OCI-M2 (cell line): ENCODE data around the gene IFNGR2.
"Not testable (repeated sequence)": the region's sequence is repeated elsewhere in the genome, so short reads cannot be mapped to it uniquely, and the experiment has no call there.

Experiments used
- DNase-seq: peaks from one replicate; lab custom pipeline; 2025; ENCODE audit not compliant: unreplicated experiment; lab: John Stamatoyannopoulos, UW

IFNGR2 gene

DNA sequence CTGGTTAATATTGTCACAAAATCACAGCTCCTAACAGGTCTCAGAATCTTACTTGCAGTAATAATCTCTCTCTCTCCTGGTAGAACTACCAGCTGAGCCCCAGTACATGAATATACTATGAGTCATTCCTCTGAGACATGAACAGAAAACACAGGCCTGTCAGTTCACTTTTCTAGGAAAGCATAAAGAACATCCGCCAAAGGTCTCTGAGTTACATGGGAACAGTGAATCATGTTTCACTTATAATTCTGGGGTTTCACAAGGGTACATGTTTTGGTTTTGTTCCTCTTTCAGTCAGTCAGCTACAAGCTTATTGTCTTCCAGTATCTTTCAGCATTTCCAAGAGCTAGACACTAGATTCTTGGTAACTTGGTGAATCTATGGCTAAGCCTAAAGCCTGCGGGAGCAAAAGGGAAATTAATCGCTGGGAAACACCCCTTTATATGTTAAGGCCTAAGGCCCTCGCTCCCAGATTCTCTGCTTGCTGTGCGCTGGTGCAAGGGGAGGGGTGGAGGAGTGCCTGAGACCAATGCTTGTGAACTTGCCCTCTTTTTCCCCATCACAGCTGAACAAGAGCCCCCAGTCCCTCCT lies 31.7 kb downstream of the IFNGR2 start:
- no peak for DNase-seq

DNA sequence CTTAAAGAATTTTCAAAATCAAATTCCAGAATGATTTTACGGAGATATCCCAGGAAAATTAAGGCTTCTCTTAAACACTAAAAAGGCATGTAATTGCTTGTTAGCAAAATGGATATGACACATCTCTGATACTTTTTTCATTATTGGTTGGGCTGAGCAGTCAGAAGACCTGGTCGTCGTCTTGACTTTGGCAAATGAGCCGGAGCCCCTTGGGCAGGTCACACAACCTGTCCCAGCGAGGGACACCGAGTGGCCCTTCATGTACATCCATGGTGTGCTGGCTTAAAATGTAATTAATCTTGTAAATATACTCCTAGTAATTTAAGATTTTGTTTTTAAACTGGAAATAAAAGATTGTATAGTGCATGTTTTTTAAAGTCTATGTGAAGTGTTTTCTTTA lies 33.9 kb downstream of the IFNGR2 start:
- DNase-seq: no peak

- no peak for DNase-seq
Observed at GRCh38 chr21:33441489-33442477, 38.6 kb downstream of the IFNGR2 start.

DNA sequence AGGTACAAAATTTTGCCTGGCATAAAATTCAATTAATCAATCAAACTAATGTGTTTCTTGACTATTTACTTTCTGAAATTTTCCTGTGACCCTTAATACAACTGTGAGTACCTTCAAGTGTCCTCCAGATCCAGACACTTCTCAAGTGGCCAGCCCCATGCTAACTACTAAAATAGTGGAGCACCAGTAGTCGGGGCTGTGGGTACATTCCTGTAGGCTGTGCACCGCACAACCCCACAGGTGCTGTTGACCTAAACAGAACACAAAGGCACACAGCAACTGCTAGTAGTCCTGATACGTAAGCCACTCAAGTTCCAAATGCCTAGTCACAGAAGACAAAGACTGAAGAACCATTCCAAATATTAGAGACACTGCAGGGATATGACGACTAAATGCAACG lies 40.0 kb downstream of the IFNGR2 start:
- no peak for DNase-seq

DNA sequence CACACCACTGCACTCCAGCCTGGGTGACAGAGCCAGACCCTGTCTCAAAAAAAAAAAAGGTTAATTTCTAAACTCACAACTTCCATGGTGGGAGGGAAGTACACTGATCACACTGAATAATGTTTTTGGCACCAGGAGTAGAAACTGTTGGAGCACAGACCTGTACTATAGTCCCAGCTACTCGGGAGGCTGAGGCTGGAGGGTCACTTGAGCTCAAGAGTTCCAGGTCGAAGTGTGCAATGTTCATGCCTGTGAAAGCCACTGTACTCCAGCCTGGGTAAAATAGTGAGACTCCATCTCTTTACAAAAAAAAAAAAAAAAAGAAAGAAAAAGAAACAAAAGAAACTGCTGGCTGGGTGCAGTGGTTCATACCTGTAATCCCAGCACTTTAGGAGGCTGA lies 41.3 kb downstream of the IFNGR2 start:
- DNase-seq: no peak

DNA sequence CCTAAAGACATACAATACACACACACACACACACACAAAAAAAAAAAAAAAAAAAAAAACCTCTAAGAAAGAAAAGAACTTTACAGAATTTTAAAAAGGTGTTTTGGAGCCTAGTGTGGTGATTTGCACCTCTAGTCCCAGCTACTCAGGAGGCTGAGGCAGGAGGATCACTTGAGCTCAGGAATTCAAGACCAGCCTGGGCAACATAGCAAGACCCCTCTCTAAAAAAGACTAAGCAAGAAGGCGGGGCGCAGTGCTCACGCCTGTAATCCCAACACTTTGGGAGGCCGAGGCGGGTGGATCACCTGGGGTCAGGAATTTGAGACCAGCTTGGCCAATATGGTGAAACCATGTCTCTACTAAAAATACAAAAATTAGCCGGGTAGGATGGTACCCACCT lies 43.4 kb downstream of the IFNGR2 start:
- DNase-seq: not testable (repeated sequence)

- no peak for DNase-seq
Observed at GRCh38 chr21:33449616-33450015, 46.4 kb downstream of the IFNGR2 start.

GRCh38 chr21:33451634-33452071 lies 48.4 kb downstream of the IFNGR2 start:
- no peak for DNase-seq

GRCh38 chr21:33452362-33452761 lies 49.1 kb downstream of the IFNGR2 start:
- no peak for DNase-seq

- DNase-seq: no peak
Observed at GRCh38 chr21:33455686-33456446, 52.7 kb downstream of the IFNGR2 start.

DNA sequence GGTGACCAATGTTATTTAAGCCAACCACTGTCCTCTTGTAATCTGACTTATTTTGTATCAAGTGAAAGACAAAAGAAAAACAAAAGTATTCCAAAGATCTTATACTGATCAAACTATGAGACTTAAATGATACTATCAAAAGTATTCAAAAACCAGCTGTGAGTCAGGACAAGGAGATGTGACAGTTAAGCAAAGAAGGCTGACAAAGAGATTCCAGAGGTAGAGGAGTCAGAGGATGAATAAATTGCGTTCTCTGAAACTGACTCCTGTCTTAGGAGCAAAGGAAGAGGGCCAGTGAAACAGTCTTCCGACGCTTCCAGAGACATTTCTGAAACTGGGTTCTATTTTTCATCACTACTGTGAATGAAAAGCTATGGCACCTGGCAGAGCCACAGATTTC lies 55.6 kb downstream of the IFNGR2 start:
- no peak for DNase-seq

- DNase-seq: no peak
Observed at GRCh38 chr21:33461538-33462250, 58.5 kb downstream of the IFNGR2 start.

GRCh38 chr21:33469183-33469582 lies 66.0 kb downstream of the IFNGR2 start:
- DNase-seq: not testable (repeated sequence)

GRCh38 chr21:33470701-33471100 lies 67.5 kb downstream of the IFNGR2 start:
- no peak for DNase-seq

DNA sequence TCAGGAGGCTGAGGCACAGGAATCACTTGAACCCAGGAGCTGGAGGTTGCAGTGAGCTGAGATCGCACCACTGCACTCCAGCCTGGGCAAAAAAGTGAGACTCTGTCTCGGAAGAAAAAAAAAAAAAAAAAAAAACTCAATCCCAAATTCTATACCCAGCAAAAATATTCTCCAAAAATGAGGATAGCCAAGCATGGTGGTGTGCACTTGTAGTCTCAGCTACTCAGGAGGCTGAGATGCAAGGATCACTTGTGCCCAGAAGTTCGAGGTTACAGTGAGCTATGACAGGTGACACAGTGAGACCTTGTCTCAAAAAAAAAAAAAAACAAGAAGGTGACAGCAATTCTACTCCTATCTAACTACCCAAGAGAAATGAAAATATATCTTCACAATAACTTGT lies 70.1 kb downstream of the IFNGR2 start:
- DNase-seq: no peak

DNA sequence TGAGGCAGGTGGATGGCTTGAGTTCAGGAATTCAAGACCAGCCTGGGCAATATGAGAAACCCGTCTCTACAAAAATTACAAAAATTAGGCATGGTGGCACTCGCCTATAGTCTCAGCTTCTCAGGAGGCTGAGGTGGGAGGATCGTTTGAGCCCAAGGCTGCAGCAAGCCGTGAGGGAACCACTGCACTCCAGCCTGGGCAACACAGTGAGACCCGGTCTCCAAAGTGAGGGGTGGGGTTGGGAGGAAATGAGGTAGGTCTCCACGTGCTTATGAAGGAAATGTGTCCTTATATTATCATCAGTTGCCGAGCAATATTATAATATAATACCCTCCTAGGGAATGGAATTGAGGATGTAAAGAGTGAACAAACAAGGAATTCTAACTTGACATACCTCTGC lies 73.9 kb downstream of the IFNGR2 start:
- no peak for DNase-seq

DNA sequence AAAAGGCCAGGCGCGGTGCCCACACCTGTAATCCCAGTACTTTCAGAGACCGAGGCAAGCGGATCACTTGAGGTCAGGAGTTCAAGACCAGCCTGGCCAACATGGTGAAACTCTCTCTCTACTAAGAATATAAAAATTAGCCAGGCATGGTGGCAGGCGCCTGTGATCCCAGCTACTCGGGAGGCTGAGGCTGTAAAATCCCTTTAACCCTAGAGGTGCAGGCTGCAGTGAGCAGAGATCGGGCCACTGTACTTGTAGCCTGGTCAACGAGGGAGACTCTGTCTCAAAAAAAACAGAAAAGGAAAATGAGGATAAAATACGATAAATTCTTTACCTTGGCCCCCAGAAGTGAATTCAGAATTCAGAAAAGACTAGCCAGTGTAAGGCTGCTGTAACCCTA lies 75.0 kb downstream of the IFNGR2 start:
- DNase-seq: no peak

GRCh38 chr21:33478935-33479678 lies 75.9 kb downstream of the IFNGR2 start:
- no peak for DNase-seq

DNA sequence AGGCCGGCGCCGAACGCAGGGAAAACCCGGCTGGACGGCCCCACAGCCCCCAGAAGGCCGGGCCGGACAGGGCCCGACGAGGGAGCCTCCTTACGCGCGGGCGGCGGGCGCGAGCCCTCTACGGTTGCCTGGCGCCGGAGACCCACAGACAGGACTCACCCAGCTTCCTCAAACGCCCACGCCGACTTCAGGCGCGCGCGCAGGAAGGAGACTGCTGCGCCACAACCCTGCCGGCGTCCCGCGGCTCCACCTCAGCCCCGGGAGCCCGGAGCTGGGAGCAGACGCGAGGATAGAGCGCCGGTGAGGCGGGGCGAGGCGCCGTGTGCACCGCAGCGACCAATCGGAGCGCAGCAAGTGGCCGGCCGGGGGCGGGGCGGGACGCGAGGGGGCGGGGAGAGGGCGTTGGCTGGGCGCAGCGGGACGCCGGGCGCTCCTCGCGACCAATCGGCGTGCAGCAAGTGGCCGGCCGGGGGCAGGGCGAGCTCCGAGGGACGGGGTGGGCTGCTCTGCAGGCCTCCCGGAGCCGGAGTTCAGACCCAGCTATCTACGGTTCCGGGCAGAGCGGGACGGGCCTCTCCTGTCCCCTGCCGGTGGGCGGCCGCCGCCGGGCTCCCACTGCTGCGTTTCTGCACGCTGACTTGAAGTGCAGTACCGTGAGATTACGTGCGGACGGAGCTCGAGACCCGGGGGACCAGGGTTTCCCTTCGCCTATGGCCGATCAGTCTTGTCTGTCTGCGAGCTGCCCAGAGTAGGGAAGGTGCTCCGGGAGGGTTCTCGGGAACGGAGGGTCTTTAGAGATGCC lies 76.7 kb downstream of the IFNGR2 start, which contains the start of gene TMEM50B:
Gene TMEM50B, minus strand, starts transcription at position 296 of the 802 bp plus-strand sequence. CDS start 11,089 bp downstream, outside the sequence.
- peak; percentile 96 for DNase-seq
